ENCODE results near the gene GSTCD. TPM values are rescaled to one million over a fixed set of nuclear protein-coding genes. Genes with fewer than 3 reads are reported as not detected.

GSTCD gene
- total RNA-seq, 1 experiment from 2014 or later, result 22.5 TPM

DNA sequence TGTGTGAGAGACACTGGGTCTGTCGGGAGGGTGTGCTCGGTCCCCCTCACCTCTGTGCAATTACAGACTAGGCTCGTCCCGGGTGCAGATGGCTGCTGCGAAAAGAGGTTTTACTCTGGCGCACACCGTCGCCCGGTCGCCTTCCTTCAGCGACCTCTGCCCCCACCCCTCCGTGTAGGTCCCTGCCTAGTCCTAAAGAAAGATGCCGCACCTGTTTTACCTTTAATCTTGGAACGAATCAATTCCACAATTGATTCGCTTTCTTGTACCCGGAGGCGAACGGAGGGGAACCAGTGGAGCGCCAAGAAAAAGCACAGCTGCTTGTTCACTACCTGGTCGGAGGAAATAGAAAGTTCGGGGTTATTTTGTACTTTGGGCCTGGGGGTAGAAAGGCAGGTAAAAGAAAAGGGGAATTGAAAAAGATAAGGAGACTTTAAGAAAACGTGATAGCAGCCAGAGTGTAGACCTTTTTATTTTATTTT lies 187.9 kb downstream of the GSTCD start:
- no peak for ATAC-seq
- ChIA-PET RAD21 (ENCODE audit: low non-redundant PET in 1 of 2, low total read pairs in 2 of 2, uncharacterized antibody in 2 of 2, unreplicated experiment in 2 of 2) (no interaction called here), POLR2A (no interaction called here), CTCF (interaction anchor here (0.7 kb wide), 1 partner anchor 12 kb away, joined by 3 read pairs; no protein-coding TSS in a partner anchor)
- no peaks in the 10 kb centered on the region for H3K79me2 ChIP-seq (ENCODE audit: insufficient read depth, low read length)
- BruUV-seq (replicated peaks), result no TSS peak
- no peaks in the 10 kb centered on the region for H3K27me3 ChIP-seq (ENCODE audit: insufficient read depth, low read length)
- H3K36me3 ChIP-seq (ENCODE audit: control insufficient read depth in 1 of 2, insufficient read depth in 2 of 2, low read length in 2 of 2), result no peaks in the 10 kb centered on the region
- H3K9me3 ChIP-seq (ENCODE audit: control insufficient read depth in 1 of 2, insufficient read depth in 1 of 2, low read depth in 1 of 2, low read length in 2 of 2), result no peaks in the 10 kb centered on the region
- no peaks in the 10 kb centered on the region for H4K20me1 ChIP-seq (ENCODE audit: insufficient read depth)
- no peak overlapping the region for H3K27ac ChIP-seq (ENCODE audit: low read depth, low read length)
- no peaks in the 10 kb centered on the region for H3K9me2 ChIP-seq (ENCODE audit: insufficient read depth)
- peak overlapping the region; percentile 54 to 69; a peak in 3 of 4 replicates for H3K4me3 ChIP-seq (replicated peaks in 1 of 2; ENCODE audit: low read depth in 1 of 2, low read length in 2 of 2)
- H2AFZ ChIP-seq (ENCODE audit: low read depth, low read length, poor library complexity, severe bottlenecking), result no peak overlapping the region
- TF ChIP-seq JUND (IDR thresholded peaks at IDR 0.05) (no peak), CEBPB (IDR thresholded peaks at IDR 0.05; ENCODE audit: low read depth) (no peak), ZFX (IDR thresholded peaks at IDR 0.05) (no peak), SRF (IDR thresholded peaks at IDR 0.05; ENCODE audit: low read depth) (no peak), EGR1 (IDR thresholded peaks at IDR 0.05; ENCODE audit: low read depth) (no peak), POLR2AphosphoS5 (IDR thresholded peaks at IDR 0.05; ENCODE audit: low read depth, low read length) (no peak), TCF7L2 (IDR thresholded peaks at IDR 0.05; ENCODE audit: borderline replicate concordance, extremely low read depth, insufficient read depth, insufficient read length) (no peak), EZH2phosphoT487 (IDR thresholded peaks at IDR 0.05; ENCODE audit: borderline replicate concordance) (no peak), CBX3 (IDR thresholded peaks at IDR 0.05; ENCODE audit: low read depth) (no peak)
- TF ChIP-seq, protein P1, sequence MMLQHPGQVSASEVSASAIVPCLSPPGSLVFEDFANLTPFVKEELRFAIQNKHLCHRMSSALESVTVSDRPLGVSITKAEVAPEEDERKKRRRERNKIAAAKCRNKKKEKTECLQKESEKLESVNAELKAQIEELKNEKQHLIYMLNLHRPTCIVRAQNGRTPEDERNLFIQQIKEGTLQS (IDR thresholded peaks at IDR 0.05), result no peak
- TF ChIP-seq, protein P2, sequence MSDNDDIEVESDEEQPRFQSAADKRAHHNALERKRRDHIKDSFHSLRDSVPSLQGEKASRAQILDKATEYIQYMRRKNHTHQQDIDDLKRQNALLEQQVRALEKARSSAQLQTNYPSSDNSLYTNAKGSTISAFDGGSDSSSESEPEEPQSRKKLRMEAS (IDR thresholded peaks at IDR 0.05), result no peak
- TF ChIP-seq, protein P3, sequence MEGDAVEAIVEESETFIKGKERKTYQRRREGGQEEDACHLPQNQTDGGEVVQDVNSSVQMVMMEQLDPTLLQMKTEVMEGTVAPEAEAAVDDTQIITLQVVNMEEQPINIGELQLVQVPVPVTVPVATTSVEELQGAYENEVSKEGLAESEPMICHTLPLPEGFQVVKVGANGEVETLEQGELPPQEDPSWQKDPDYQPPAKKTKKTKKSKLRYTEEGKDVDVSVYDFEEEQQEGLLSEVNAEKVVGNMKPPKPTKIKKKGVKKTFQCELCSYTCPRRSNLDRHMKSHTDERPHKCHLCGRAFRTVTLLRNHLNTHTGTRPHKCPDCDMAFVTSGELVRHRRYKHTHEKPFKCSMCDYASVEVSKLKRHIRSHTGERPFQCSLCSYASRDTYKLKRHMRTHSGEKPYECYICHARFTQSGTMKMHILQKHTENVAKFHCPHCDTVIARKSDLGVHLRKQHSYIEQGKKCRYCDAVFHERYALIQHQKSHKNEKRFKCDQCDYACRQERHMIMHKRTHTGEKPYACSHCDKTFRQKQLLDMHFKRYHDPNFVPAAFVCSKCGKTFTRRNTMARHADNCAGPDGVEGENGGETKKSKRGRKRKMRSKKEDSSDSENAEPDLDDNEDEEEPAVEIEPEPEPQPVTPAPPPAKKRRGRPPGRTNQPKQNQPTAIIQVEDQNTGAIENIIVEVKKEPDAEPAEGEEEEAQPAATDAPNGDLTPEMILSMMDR (IDR thresholded peaks at IDR 0.05 in 2 of 3, conservative IDR thresholded peaks at IDR 0.05 in 1 of 3; ENCODE audit: borderline replicate concordance in 1 of 3, insufficient read depth in 1 of 3, low read depth in 2 of 3, low read length in 2 of 3), result no peak
- H3K4me1 ChIP-seq (ENCODE audit: control insufficient read depth in 1 of 2, insufficient read depth in 2 of 2, low read length in 2 of 2), result peaks cover 0 to 20% of the 10 kb centered on the region in 2 experiments; a peak in 2 of 4 replicates
- H3K4me2 ChIP-seq (ENCODE audit: low read length), result peak overlapping the region; percentile 94
- no peak for DNase-seq (ENCODE audit: low read depth, low spot score)
- intact Hi-C loops (cut with micrococcal nuclease), result no loop called here
- H3K9ac ChIP-seq (ENCODE audit: low read length), result peak overlapping the region; percentile 61

Other genes with a start within 250 kb of the GSTCD start
- 98.5 TPM for gene PPA2, start 234.7 kb upstream of the GSTCD start, total RNA-seq (2021; ENCODE audit: unreplicated experiment)
- gene ARHGEF38, start 156.2 kb upstream of the GSTCD start, total RNA-seq (2021; ENCODE audit: unreplicated experiment), result not detected
- 18.5 TPM for gene INTS12, start 95 bp upstream of the GSTCD start, total RNA-seq (2021; ENCODE audit: unreplicated experiment)
- 15.8 TPM for gene NPNT, start 186.7 kb downstream of the GSTCD start, total RNA-seq (2021; ENCODE audit: unreplicated experiment)

Measured in HCT116 (cell line).